Right renal cortex interstitium (tissue), 3 donors: ENCODE measurements around the gene ACBD4. TPM values are rescaled to one million over a fixed set of nuclear protein-coding genes. Genes with fewer than 3 reads are reported as not detected.

Source experiments
- DNase-seq, 3 donors: peaks; one replicate each; pipeline ENCODE4 v3.0.0-alpha.2; 2013; ENCODE audit warnings: low read depth in 3 of 3, low spot score in 2 of 3
- polyA plus RNA-seq, 3 donors: library from polyadenylated mRNA; unstranded; fragments of 120-200 nt; gene quantifications; one replicate each; pipeline ENCODE4 v1.2.1, GENCODE V29; 2013; ENCODE audit not compliant: insufficient read length in 3 of 3

Gene ACBD4
- polyA plus RNA-seq, 3 donors, result 10.5 to 11.5 (median 10.8) TPM

- no peak for DNase-seq
Measured at GRCh38 chr17:45149669-45150664, 14.5 kb downstream of the ACBD4 start.

- DNase-seq, result no peak
Measured at GRCh38 chr17:45150911-45151809, 15.7 kb downstream of the ACBD4 start.

GRCh38 chr17:45155029-45155428, 19.5 kb downstream of the ACBD4 start:
- no peak for DNase-seq

GRCh38 chr17:45155483-45155882, 20.0 kb downstream of the ACBD4 start:
- no peak for DNase-seq

GRCh38 chr17:45156242-45156641, 20.8 kb downstream of the ACBD4 start:
- DNase-seq, result no peak

GRCh38 chr17:45160447-45161287, 25.2 kb downstream of the ACBD4 start:
- DNase-seq, result peak in 1 of 3 donors; percentile 52

- peak; percentile 99 to 100 (median 100) for DNase-seq
Measured at GRCh38 chr17:45161288-45162024, 26.0 kb downstream of the ACBD4 start, which contains the start of gene HEXIM2. HEXIM2 (plus strand) TSS chr17:45161875; CDS start chr17:45162794, 919 bp downstream.

- DNase-seq, result no peak
Measured at GRCh38 chr17:45162025-45162687, 26.7 kb downstream of the ACBD4 start.

GRCh38 chr17:45164734-45165269, 29.3 kb downstream of the ACBD4 start:
- DNase-seq, result no peak

- no peak for DNase-seq
Measured at GRCh38 chr17:45168991-45169752, 33.7 kb downstream of the ACBD4 start.

GRCh38 chr17:45170280-45170930, 34.9 kb downstream of the ACBD4 start:
- DNase-seq, result no peak

- no peak for DNase-seq
Measured at GRCh38 chr17:45170931-45171337, 35.4 kb downstream of the ACBD4 start.

- no peak for DNase-seq
Measured at GRCh38 chr17:45171338-45172231, 36.1 kb downstream of the ACBD4 start.

GRCh38 chr17:45172232-45172540, 36.7 kb downstream of the ACBD4 start:
- DNase-seq, result no peak

GRCh38 chr17:45172541-45173286, 37.2 kb downstream of the ACBD4 start:
- DNase-seq, result peak in 2 of 3 donors; percentile 72 to 76

GRCh38 chr17:45175759-45176115, 40.2 kb downstream of the ACBD4 start:
- no peak for DNase-seq
